OCI-LY3 (cell line): ENCODE data around the gene ALDH9A1.
"Not testable (repeated sequence)": the region's sequence is repeated elsewhere in the genome, so short reads cannot be mapped to it uniquely, and the experiment has no call there.

Source experiments
- H2AFZ ChIP-seq: fragments of 200-600, 300-600 bp; shearing (Covaris generic); 2 replicates; pipeline ENCODE4 v1.6.0; 2014; ENCODE audit warnings: antibody characterized with exemption, low read depth, low read length
- H3K27ac ChIP-seq: fragments of 200-600, 300-600 bp; sonication (generic); 2 replicates; pipeline ENCODE4 v1.5.1; 2014; ENCODE audit warnings: mild to moderate bottlenecking, low read length, moderate library complexity, mixed read lengths
- H3K27me3 ChIP-seq: fragments of 200-600, 300-600 bp; sonication (generic); 2 replicates; pipeline ENCODE4 v1.6.1; 2014; ENCODE audit warnings: low read depth, low read length, mixed read lengths
- H3K36me3 ChIP-seq: fragments of 200-600, 300-600 bp; sonication (generic); replicated peaks from 2 replicates; pipeline ENCODE3; 2014; ENCODE audit warnings: low read depth, low read length, mixed read lengths
- H3K4me1 ChIP-seq: fragments of 300-600, 200-600 bp; sonication (generic); 2 replicates; pipeline ENCODE4 v1.6.1; 2014; ENCODE audit warnings: low read length, mixed read lengths
- H3K4me2 ChIP-seq: fragments of 200-600, 300-600 bp; sonication (generic); 2 replicates; pipeline ENCODE4 v1.6.1; 2014; ENCODE audit warnings: low read length, mixed read lengths
- H3K4me3 ChIP-seq: fragments of 300-600, 200-600 bp; sonication (generic); 2 replicates; pipeline ENCODE4 v1.5.1; 2014; ENCODE audit warnings: antibody characterized with exemption, mild to moderate bottlenecking, low read length, moderate library complexity
- H3K79me2 ChIP-seq: fragments of 300-600, 200-600 bp; shearing (Covaris generic); 2 replicates; pipeline ENCODE4 v1.6.1; 2014; ENCODE audit warnings: mild to moderate bottlenecking, low read length, mixed read lengths
- H3K9ac ChIP-seq: fragments of 300-600, 200-600 bp; shearing (Covaris generic); 2 replicates; pipeline ENCODE4 v1.6.0; 2014; ENCODE audit warnings: mild to moderate bottlenecking, low read length, moderate library complexity
- H3K9me3 ChIP-seq: fragments of 200-600, 300-600 bp; shearing (Covaris generic); 2 replicates; pipeline ENCODE4 v1.6.1; 2014; ENCODE audit warnings: low read length, mixed read lengths; ENCODE audit not compliant: insufficient read depth
- H4K20me1 ChIP-seq: fragments of 200-600, 300-600 bp; sonication (generic); 2 replicates; pipeline ENCODE4 v1.6.1; 2016; ENCODE audit warnings: low read length, mixed read lengths; ENCODE audit not compliant: insufficient read depth
- CTCF ChIP-seq: fragments of 200-600, 300-600 bp; sonication (generic); IDR thresholded peaks from 2 replicates; pipeline ENCODE4 v1.5.1; 2014; ENCODE audit warnings: antibody characterized with exemption, low read length, low read depth
- EZH2phosphoT487 ChIP-seq: fragments of 200-600 bp; shearing (Covaris generic); IDR thresholded peaks from 2 replicates; pipeline ENCODE4 v1.6.1; 2018; ENCODE audit warnings: antibody characterized with exemption, mixed run types, low read depth

Gene ALDH9A1

GRCh38 chr1:165697881-165698760 lies at the start of gene ALDH9A1:
ALDH9A1 (minus strand) TSS chr1:165698562; CDS start chr1:165698558, 4 bp downstream.
- no peaks in the 10 kb centered on the region for H3K9me3 ChIP-seq
- peak within 1 kb of the TSS; percentile 86 for H3K4me3 ChIP-seq
- H3K4me1 ChIP-seq: peaks cover 3% of the 10 kb centered on the region; the same call in 1 of the 2 replicates
- H2AFZ ChIP-seq: peak within 1 kb of the TSS; percentile 97
- H4K20me1 ChIP-seq: no peaks in the 10 kb centered on the region
- peaks cover 11% of the 10 kb centered on the region for H3K27me3 ChIP-seq
- H3K4me2 ChIP-seq: peak within 1 kb of the TSS; percentile 93
- peak within 1 kb of the TSS; percentile 76 for H3K9ac ChIP-seq
- H3K27ac ChIP-seq: peak within 1 kb of the TSS; percentile 65
- no peaks in the 10 kb centered on the region for H3K36me3 ChIP-seq
- TF ChIP-seq EZH2phosphoT487 (no peak), CTCF (peak; percentile 51)
- peaks cover 23% of the 10 kb centered on the region for H3K79me2 ChIP-seq

- Histone ChIP-seq H3K4me1 (no peaks in the 10 kb centered on the region), H3K36me3 (peaks cover 18% of the 10 kb centered on the region), H2AFZ (no peak overlapping the region), H3K4me2 (no peak overlapping the region), H3K27me3 (no peaks in the 10 kb centered on the region), H3K27ac (no peak overlapping the region), H3K79me2 (no peaks in the 10 kb centered on the region), H3K4me3 (no peak overlapping the region), H4K20me1 (no peaks in the 10 kb centered on the region), H3K9me3 (no peaks in the 10 kb centered on the region), H3K9ac (no peak overlapping the region)
- no peak for TF ChIP-seq CTCF
- no peak for TF ChIP-seq EZH2phosphoT487
Measured at GRCh38 chr1:165747632-165748447, 49.5 kb upstream of the ALDH9A1 start.

- H3K4me3 ChIP-seq, H3K4me1 ChIP-seq, H3K27me3 ChIP-seq, H3K27ac ChIP-seq, H2AFZ ChIP-seq, H3K9ac ChIP-seq, H3K9me3 ChIP-seq, H3K4me2 ChIP-seq, H4K20me1 ChIP-seq, H3K79me2 ChIP-seq: not testable (repeated sequence)
- H3K36me3 ChIP-seq: peaks cover 31% of the 10 kb centered on the region
Measured at GRCh38 chr1:165744913-165745312, 46.6 kb upstream of the ALDH9A1 start.

- no peak overlapping the region for H3K4me3 ChIP-seq
- no peaks in the 10 kb centered on the region for H4K20me1 ChIP-seq
- no peaks in the 10 kb centered on the region for H3K79me2 ChIP-seq
- no peak overlapping the region for H3K27ac ChIP-seq
- no peaks in the 10 kb centered on the region for H3K9me3 ChIP-seq
- H3K4me1 ChIP-seq: no peaks in the 10 kb centered on the region
- no peak overlapping the region for H3K9ac ChIP-seq
- peaks cover 31% of the 10 kb centered on the region for H3K36me3 ChIP-seq
- TF ChIP-seq CTCF: no peak
- TF ChIP-seq EZH2phosphoT487: no peak
- H3K27me3 ChIP-seq: no peaks in the 10 kb centered on the region
- no peak overlapping the region for H2AFZ ChIP-seq
- no peak overlapping the region for H3K4me2 ChIP-seq
Measured at GRCh38 chr1:165742194-165742593, 43.8 kb upstream of the ALDH9A1 start.
